AG08395 (cell line): Measurements from ENCODE around the gene SYNRG.

Experiments
- DNase-seq: peaks from one replicate; pipeline ENCODE4 v3.0.0; 2012; ENCODE audit warnings: mixed read lengths, low spot score

The SYNRG gene

GRCh38 chr17:37598145-37598544, 11.1 kb downstream of the SYNRG start:
- no peak for DNase-seq

- DNase-seq: no peak
Measured at GRCh38 chr17:37592291-37592690, 16.9 kb downstream of the SYNRG start.

DNA sequence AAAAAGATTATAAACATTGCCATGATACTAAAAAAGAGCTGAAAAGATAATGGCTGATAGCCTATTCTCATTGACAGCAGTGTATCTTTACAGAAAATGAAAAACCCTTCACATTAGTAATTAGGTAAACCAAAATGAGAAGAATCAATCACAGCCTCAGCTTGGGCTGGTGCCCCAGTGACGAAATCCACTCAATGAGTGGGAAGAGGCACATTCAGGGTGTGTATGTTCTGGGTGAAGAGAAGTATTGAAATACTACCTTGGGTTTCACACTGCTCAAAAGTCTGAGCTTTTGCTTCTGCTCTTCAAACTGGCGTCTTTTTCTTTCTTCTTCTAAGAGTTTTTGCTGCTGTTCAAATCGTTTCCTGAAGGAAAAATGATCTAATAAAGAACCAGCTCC, 24.2 kb downstream of the SYNRG start:
- DNase-seq: no peak

- no peak for DNase-seq
Measured at GRCh38 chr17:37576281-37576680, 32.9 kb downstream of the SYNRG start.

GRCh38 chr17:37574427-37574826, 34.8 kb downstream of the SYNRG start:
- DNase-seq: no peak

GRCh38 chr17:37571674-37572073, 37.5 kb downstream of the SYNRG start:
- no peak for DNase-seq

GRCh38 chr17:37570527-37571093, 38.6 kb downstream of the SYNRG start:
- DNase-seq: peak; percentile 61

GRCh38 chr17:37568350-37569053, 40.7 kb downstream of the SYNRG start:
- no peak for DNase-seq

DNA sequence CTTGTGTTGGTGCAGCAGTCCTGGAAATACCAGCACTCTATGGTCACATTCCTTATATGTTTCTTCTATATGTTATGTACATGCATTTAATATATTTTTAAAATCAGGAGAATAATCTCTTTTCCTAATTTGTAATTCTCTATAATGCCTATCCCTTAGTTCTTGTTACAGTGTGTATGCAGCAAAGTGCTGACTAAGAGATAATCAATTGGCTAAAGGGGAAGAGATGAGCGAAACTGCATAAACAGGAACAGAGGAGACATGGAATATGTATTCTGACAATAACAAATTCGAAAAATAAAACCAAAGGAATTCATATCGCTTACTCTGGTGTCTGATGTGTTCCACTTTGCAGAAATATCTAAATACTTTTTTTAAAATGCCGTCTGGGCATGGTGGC, 41.7 kb downstream of the SYNRG start:
- no peak for DNase-seq

DNA sequence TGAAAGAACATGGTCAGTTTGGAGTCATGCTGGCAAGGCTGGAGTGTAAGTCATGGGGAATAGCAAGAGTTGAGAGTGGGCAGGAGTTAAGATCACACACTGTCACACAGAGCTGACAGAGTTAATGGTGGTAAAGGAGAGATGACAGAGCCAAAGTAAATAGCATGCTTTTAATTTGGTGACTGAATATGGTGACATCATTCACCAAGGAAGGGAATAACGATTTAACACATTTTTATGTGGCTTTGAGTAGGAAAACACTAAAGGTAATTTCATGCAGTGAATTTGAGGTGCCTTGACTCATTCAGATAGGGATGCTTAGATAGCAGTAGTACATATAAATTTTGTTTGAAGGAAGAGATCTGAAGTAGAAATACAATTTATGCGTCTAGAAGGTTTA, 42.1 kb downstream of the SYNRG start:
- DNase-seq: no peak

GRCh38 chr17:37564252-37564651, 45.0 kb downstream of the SYNRG start:
- DNase-seq: no peak

DNA sequence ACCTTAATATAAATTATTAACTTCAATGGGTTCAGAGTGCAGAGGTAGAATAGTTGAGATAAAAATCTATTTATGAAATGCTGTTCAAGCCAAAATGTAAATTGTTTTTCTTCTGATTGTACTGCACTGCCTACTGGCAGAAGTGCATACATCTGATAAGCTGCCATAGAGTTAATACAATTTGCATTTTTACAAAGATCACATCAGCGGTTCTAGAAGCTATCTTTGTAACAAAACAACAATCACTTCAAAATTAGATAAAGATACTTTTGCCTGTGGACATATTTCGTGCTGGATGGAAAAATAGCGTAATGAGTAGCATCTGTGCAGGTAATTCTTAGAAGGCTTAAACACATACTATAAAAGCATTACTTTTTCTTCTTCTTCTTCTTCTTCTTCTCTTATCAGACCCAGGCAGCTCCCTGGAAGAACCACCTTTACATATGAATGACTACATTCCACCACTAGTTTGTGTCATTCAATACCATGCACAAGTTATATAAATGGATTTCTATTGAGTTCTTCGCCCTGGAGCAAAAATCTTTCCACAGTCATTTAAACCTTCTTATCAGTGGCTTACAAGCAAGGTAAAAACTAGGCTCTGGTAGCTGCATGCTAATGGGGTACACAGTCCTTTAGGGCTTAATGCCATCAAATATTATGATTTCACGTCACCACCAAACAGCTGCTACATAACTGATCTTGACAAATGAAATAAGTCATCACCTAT, 47.0 kb downstream of the SYNRG start:
- no peak for DNase-seq

GRCh38 chr17:37558299-37558698, 50.9 kb downstream of the SYNRG start:
- no peak for DNase-seq

GRCh38 chr17:37557482-37557881, 51.7 kb downstream of the SYNRG start:
- no peak for DNase-seq

DNA sequence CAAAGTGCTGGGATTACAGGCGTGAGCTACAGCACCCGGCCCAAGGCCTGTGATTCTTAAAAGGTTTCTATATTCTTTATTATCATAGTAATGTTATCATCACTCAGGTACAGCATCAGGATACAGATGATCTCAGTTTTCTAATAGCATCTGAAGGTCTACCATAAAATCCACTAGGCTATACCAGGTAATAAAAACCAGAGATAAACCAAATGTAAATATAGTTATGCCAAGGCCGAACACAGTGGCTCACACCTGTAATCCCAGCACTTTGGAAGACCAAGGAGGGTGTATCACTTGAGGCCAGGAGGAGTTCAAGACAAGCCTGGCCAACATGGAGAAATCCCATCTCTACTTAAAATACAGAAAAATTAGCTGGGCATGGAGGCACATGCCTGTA, 53.8 kb downstream of the SYNRG start:
- DNase-seq: no peak

DNA sequence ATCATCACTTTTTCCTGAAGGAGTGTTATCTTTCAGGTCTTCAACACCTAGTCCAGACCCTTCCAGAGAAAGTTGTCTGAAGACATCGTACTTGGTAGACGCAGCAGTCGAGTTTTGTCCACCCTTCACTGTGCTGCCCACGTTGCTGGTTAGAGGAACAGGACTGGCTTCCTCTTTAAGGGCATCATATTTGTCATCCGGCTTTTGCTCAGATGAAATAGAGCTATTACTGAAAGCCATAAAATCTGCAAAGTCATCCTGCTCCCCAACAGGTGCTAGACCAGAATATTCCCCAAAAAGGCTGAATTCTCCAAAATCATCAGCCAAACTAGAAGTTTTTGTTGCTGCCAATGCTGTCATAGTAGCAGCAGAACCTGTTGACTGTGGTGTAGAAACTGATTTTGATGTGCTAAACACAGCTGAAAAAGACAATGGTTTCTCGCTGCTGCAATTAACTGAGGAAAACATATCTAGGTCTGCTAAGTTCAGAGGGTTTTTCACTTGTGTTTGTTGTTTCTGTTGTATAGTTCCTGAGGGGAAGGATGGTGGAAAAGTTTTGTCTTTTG, 55.7 kb downstream of the SYNRG start:
- no peak for DNase-seq

GRCh38 chr17:37551788-37552187, 57.4 kb downstream of the SYNRG start:
- DNase-seq: no peak

GRCh38 chr17:37547986-37548385, 61.2 kb downstream of the SYNRG start:
- no peak for DNase-seq

- no peak for DNase-seq
Measured at GRCh38 chr17:37546302-37546701, 62.9 kb downstream of the SYNRG start.

- DNase-seq: no peak
Measured at GRCh38 chr17:37545486-37545885, 63.7 kb downstream of the SYNRG start.

- DNase-seq: no peak
Measured at GRCh38 chr17:37543637-37544052, 65.6 kb downstream of the SYNRG start.

- peak; percentile 52 for DNase-seq
Measured at GRCh38 chr17:37541880-37542660, 67.1 kb downstream of the SYNRG start.
